Measurements from ENCODE around the gene CCDC69.
"Not testable (repeated sequence)": the region's sequence is repeated elsewhere in the genome, so short reads cannot be mapped to it uniquely, and the experiment has no call there.

Gene CCDC69

DNA sequence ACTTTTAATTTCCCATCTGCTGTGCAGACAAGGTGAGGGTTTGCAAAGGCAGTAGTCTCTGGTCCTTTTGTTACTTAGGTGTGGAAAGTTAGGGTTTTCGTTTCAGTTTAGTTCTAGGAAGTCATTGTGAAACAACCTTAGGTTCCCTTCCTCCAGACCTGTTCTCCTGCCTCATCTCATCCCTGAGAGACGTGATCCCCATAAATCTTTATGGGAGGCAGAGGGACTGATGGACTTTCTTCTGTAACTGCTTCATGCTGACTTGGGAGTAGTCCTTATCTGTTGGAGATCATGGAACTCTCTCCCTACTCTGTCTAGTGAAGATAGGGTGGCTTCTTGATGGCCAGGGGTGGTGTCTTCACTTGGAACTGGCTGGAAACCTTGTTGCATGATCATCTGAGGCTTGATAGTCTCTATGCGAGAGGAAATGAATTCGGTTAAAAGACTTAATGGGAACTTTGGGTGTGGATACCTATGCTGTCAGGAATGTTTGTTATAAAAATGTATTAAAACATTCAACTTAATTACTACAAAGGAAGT, 21.9 kb upstream of the CCDC69 start:
- DNase-seq (ENCODE audit: low read depth) = no peak

DNA sequence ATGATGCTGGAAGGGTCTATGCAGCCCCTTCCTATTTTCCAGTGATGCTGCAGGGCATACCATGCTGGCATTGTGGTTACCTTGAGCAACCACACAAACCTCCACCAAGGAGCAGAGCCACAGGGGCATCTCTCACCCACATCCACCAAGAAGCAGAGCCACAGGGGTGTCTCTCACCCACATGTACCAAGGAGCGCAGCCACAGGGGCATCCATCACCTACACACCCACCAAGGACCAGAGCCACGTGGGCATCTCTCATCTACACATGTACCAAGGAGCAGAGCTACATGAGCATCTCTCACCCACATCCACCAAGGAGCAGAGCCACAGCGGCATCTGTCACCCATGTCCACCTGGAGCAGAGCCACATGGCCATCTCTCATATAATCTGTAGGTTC, 20.3 kb upstream of the CCDC69 start:
- DNase-seq (ENCODE audit: low read depth) = no peak

- DNase-seq (ENCODE audit: low read depth) = no peak
Measured at GRCh38 chr5:151243564-151243963, 19.7 kb upstream of the CCDC69 start.

DNA sequence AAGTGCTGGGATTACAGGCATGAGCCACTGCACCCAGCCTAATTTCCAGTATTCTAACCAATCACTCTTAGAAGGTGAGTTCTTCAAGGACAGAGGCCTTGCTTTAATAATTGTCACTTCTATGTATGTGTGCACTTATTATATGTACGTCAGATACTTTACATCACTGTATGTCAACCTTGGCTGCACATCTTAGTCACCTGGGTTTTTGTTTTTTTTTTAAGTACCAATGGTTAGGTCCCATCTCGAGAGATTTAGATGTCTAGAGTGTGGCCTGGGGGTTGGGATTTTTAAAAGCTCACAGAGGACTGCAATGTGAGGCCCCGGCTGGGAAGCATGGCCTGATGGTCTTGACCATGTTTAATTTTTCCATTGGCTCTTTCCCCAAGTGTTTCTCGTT, 19.2 kb upstream of the CCDC69 start:
- no peak for DNase-seq (ENCODE audit: low read depth)

GRCh38 chr5:151240924-151241635, 17.2 kb upstream of the CCDC69 start:
- no peak for DNase-seq (ENCODE audit: low read depth)

GRCh38 chr5:151240268-151240835, 16.5 kb upstream of the CCDC69 start:
- DNase-seq (ENCODE audit: low read depth) = not testable (repeated sequence)

DNA sequence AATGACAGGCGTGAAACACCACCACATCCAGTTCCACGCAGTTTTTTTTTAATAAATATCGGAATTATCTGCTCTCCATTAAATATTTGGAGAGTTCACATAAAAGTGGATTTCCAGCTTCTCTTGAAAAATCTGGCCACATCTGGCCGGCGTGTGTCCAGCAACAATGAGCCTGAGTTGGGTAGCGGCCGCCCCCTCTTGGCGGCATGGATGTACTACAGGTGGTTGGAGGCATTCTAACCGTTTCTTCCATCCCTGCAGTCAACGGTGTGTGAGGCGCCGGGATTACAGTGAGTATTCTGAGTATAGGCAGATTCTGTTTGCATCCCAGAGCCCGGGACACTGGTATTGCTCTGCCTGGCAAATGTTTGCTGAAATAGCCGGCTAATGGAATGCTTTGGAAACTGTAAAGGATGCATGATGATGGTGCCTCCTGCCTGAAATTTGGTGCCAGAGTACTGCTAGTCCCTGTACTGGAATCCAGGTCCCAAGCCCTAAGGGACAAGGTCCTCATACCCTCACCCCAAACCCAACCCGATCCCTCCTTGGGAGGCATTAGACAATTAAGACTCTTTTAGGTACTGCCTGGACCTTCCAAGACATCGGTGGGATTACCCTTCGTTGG, 15.5 kb upstream of the CCDC69 start:
- peak; percentile 69 for DNase-seq (ENCODE audit: low read depth)

DNA sequence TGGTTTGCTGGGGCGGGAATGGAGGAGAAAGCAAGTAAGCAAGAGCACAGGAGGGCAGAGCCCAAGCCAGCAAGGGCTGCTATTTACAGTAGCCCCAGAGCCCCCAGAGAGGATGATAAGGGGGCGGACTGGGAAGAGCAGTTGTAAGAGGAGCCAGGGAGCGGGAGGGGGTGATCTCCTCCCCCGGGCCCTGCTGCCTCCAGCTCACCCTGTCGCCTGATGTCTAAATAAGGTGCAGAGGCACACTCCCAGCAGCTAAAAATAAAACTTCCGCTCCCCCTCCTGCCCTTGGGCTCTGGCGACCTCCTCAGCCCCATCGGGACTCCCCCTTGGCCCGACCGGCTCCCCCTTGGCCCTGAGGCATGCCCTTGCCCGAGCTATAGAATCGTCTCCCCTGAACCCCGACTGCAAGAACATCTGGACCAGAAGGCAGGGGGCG, 14.4 kb upstream of the CCDC69 start:
- DNase-seq (ENCODE audit: low read depth) = no peak

GRCh38 chr5:151237685-151238084, 13.8 kb upstream of the CCDC69 start:
- no peak for DNase-seq (ENCODE audit: low read depth)

GRCh38 chr5:151236888-151237287, 13.0 kb upstream of the CCDC69 start:
- DNase-seq (ENCODE audit: low read depth) = no peak

DNA sequence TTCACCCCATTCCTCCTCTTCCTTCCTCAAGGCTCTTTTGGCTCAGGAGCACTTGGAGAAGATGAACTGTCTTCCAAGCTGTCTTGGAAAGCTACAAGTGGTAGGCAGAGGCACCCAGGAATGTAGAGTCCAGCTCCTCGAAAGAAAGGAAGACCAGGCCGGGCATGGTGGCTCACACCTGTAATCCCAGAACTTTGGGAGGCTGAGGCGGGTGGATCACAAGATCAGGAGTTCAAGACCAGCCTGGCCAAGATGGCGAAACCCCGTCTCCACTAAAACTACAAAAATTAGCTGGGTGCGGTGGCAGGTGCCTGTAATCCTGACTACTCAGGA, 11.3 kb upstream of the CCDC69 start:
- not testable (repeated sequence) for DNase-seq (ENCODE audit: low read depth)

GRCh38 chr5:151234476-151235238, 10.8 kb upstream of the CCDC69 start:
- peak; percentile 83 for DNase-seq (ENCODE audit: low read depth)

DNA sequence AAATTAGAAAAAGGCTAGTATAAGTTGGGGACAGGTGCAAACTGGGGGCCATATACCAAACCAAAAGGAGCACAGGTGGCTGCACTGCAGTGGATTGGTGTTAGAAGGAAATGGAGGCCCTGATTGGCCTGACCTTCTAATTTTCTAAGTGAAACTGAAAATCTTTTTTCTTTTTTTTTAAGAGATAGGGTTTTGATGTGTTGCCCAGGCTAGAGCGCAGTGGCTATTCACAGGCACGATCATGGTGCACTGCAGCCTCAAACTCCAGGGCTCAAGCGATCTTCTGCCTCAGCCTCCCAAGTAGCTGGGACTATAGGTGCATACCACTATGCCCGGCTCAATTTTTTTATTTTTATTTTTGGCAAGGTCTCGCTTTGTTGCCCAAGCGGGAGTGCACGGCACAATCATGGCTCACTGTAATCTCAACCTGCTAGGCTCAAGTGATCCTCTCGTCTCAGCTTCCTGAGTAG, 9.8 kb upstream of the CCDC69 start:
- no peak for DNase-seq (ENCODE audit: low read depth)

DNA sequence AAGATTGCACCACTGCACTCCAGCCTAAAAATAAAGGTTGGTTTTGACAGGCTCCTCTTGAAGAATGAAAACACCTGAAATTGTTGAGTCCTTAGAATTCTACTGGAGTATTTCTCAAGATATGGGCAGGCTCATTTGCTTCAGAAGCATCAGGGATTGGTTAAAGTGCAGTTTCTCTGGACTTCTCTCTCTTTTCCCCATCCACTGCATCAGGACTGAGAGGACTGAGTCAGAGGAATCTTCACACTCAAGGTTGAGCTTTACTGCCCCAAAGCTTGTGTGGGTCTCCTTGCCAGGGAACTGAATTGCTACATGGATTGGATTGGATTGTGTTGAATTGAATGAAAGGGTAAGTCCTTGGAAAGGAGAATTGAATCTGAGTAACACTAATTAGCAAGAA, 7.5 kb upstream of the CCDC69 start:
- DNase-seq (ENCODE audit: low read depth) = no peak

DNA sequence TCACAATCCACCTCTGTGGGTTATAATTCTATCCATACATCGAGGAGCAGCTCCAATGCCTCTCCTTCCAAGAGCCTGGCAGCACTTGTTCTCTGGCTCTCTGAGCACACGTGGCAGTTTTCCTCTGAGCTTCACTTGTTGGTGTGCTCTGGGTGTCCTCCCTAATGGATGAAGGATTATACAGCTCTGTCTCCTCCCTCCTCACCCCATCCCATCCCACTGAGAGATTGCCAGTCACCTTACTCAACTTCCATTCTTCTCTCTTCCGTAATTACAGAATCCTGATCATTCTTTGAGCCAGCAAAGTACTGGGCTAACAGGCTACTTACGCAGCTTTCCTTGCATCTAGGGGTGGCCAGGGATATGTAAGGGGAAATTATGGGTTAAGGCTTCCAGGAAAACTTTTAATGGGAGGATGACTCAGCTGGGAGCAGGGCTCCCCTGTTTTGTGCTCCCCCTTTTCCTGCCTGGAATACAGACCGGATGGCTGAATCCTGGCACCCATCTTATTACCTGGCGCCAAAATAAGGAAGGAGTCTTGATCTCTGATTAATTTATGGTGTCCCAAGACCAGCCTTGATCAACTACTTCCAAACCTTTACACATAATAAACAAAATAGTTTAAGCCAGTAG, 6.3 kb upstream of the CCDC69 start:
- no peak for DNase-seq (ENCODE audit: low read depth)

DNA sequence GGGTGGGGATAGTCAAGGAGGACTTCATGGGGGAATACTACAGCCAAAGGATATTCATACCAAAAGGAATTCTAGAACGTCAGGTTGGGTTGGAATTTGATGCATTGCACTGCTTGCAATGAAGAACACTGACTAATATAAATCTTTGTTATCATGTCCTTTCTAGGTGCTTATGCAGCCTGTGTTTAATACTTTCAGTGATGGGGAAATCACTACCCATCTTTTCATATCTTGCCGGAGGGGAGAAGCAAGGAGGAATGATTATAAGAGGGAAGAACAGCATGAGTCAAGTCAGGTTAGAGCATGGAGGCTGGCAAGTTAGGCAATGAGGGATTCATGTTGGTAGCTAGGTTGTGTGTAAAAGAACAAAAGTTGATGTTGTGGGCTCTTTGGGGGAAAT, 5.1 kb upstream of the CCDC69 start:
- no peak for DNase-seq (ENCODE audit: low read depth)

GRCh38 chr5:151227918-151228447, 4.1 kb upstream of the CCDC69 start:
- DNase-seq (ENCODE audit: low read depth) = no peak

DNA sequence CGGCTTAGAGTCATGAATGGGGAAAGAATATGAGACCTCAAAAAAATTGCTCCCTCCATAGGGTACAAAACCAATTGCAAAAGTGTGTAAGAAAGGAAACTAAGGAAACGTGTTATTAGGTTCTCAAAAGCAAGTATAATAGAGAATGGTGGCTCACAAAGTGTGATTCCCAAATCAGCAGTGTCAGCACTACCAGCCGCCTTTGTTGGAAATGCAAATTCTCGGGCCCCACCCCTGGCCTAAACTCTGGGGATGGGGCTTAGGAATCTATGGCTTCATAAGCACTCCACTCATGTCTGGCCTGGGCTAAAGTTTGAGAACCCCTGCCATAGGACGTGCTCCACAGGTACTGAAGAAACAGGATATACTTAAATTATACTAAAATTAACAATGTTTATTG, 1.6 kb upstream of the CCDC69 start:
- DNase-seq (ENCODE audit: low read depth) = no peak

DNA sequence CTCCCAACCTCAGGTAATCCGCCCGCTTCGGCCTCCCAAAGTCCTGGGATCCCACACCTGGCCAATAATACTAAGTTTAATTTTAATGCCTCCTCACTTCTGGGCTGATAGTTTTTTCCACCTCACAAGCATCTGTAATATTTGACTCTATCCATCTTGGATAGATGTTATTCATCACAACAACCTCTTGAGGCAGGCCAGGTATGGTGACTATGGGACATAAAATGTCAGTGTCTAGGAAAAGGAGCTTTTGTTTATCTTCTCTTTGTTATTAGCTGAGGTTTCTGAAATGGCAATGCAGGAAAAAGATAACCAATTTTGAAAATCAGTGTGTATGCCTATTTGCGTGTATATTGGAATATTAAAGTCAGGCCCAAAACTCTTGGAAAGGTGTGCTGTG, 1.2 kb upstream of the CCDC69 start:
- no peak for DNase-seq (ENCODE audit: low read depth)

- no peak for DNase-seq (ENCODE audit: low read depth)
Measured at GRCh38 chr5:151224372-151224771, 480 bp upstream of the CCDC69 start.

GRCh38 chr5:151222790-151223446, 974 bp downstream of the CCDC69 start:
- DNase-seq (ENCODE audit: low read depth) = no peak
